ENCODE measurements around the gene TUNAR.

Gene TUNAR

GRCh38 chr14:95875831-95876760 is 536 bp upstream of the TUNAR start:
- FAIRE-seq = no peak

GRCh38 chr14:95877633-95878032 is 1.0 kb downstream of the TUNAR start:
- FAIRE-seq = peak; percentile 91

- FAIRE-seq = no peak
These were observed 7.7 kb downstream of the TUNAR start for GRCh38 chr14:95884377-95884776.

- FAIRE-seq = no peak
These were observed 8.6 kb downstream of the TUNAR start for GRCh38 chr14:95885278-95885677.

- no peak for FAIRE-seq
These were observed 9.2 kb downstream of the TUNAR start for GRCh38 chr14:95885866-95886265.

- no peak for FAIRE-seq
These were observed 9.9 kb downstream of the TUNAR start for GRCh38 chr14:95886366-95887056.

- no peak for FAIRE-seq
These were observed 10.7 kb downstream of the TUNAR start for GRCh38 chr14:95887351-95887750.

- no peak for FAIRE-seq
These were observed 12.8 kb downstream of the TUNAR start for GRCh38 chr14:95889236-95889979.

GRCh38 chr14:95891742-95892141 is 15.1 kb downstream of the TUNAR start:
- FAIRE-seq = no peak

GRCh38 chr14:95892142-95892541 is 15.5 kb downstream of the TUNAR start:
- FAIRE-seq = no peak

GRCh38 chr14:95895720-95896119 is 19.1 kb downstream of the TUNAR start:
- no peak for FAIRE-seq

- FAIRE-seq = no peak
These were observed 20.0 kb downstream of the TUNAR start for GRCh38 chr14:95896498-95897135.

GRCh38 chr14:95897280-95897679 is 20.6 kb downstream of the TUNAR start:
- FAIRE-seq = no peak

- FAIRE-seq = no peak
These were observed 24.4 kb downstream of the TUNAR start for GRCh38 chr14:95901054-95901453.

GRCh38 chr14:95902273-95902826 is 25.7 kb downstream of the TUNAR start:
- no peak for FAIRE-seq

- FAIRE-seq = no peak
These were observed 26.5 kb downstream of the TUNAR start for GRCh38 chr14:95903165-95903564.

- FAIRE-seq = no peak
These were observed 27.0 kb downstream of the TUNAR start for GRCh38 chr14:95903616-95904107.

- no peak for FAIRE-seq
These were observed 30.0 kb downstream of the TUNAR start for GRCh38 chr14:95906591-95906990.

GRCh38 chr14:95910628-95911027 is 34.0 kb downstream of the TUNAR start:
- no peak for FAIRE-seq

- FAIRE-seq = no peak
These were observed 34.8 kb downstream of the TUNAR start for GRCh38 chr14:95911456-95911855.

GRCh38 chr14:95915330-95915729 is 38.7 kb downstream of the TUNAR start:
- FAIRE-seq = no peak

GRCh38 chr14:95918466-95918865 is 41.8 kb downstream of the TUNAR start:
- peak; percentile 97 for FAIRE-seq
